Activated naive CD4-positive, alpha-beta T cell treated with anti-CD3 and anti-CD28 coated beads, Interleukin-2, amount 50 U/mL, for 16 hours (primary cell): ENCODE measurements around the gene ARL8B.
"Not testable (repeated sequence)": the region's sequence is repeated elsewhere in the genome, so short reads cannot be mapped to it uniquely, and the experiment has no call there.

ENCODE experiments used
- DNase-seq: peaks from one replicate; pipeline ENCODE4 v3.0.0-alpha.2; 2020

ARL8B gene

GRCh38 chr3:5113726-5114125, 8.4 kb upstream of the ARL8B start:
- not testable (repeated sequence) for DNase-seq

GRCh38 chr3:5115506-5116162, 6.5 kb upstream of the ARL8B start:
- no peak for DNase-seq

- DNase-seq = no peak
Measured at GRCh38 chr3:5116538-5116937, 5.6 kb upstream of the ARL8B start.

GRCh38 chr3:5120446-5120845, 1.6 kb upstream of the ARL8B start:
- DNase-seq = no peak

- DNase-seq = no peak
Measured at GRCh38 chr3:5122741-5123706, 932 bp downstream of the ARL8B start.

- DNase-seq = no peak
Measured at GRCh38 chr3:5123937-5124336, 1.8 kb downstream of the ARL8B start.

- DNase-seq = no peak
Measured at GRCh38 chr3:5126586-5126985, 4.5 kb downstream of the ARL8B start.

GRCh38 chr3:5128849-5129248, 6.8 kb downstream of the ARL8B start:
- no peak for DNase-seq

- no peak for DNase-seq
Measured at GRCh38 chr3:5133239-5134018, 11.3 kb downstream of the ARL8B start.

- DNase-seq = no peak
Measured at GRCh38 chr3:5134019-5134391, 11.9 kb downstream of the ARL8B start.

- no peak for DNase-seq
Measured at GRCh38 chr3:5134499-5134898, 12.4 kb downstream of the ARL8B start.

GRCh38 chr3:5136211-5136918, 14.3 kb downstream of the ARL8B start:
- no peak for DNase-seq

GRCh38 chr3:5136919-5137429, 14.9 kb downstream of the ARL8B start:
- DNase-seq = no peak

GRCh38 chr3:5138214-5138981, 16.3 kb downstream of the ARL8B start:
- DNase-seq = no peak

GRCh38 chr3:5140230-5140621, 18.1 kb downstream of the ARL8B start:
- no peak for DNase-seq

- no peak for DNase-seq
Measured at GRCh38 chr3:5140839-5141238, 18.7 kb downstream of the ARL8B start.

GRCh38 chr3:5141760-5142159, 19.7 kb downstream of the ARL8B start:
- no peak for DNase-seq

- no peak for DNase-seq
Measured at GRCh38 chr3:5143464-5143863, 21.4 kb downstream of the ARL8B start.

GRCh38 chr3:5144316-5144994, 22.4 kb downstream of the ARL8B start:
- no peak for DNase-seq

- no peak for DNase-seq
Measured at GRCh38 chr3:5145120-5145519, 23.0 kb downstream of the ARL8B start.

GRCh38 chr3:5147152-5147551, 25.1 kb downstream of the ARL8B start:
- not testable (repeated sequence) for DNase-seq
